ENCODE measurements around the gene FKTN. TPM values are rescaled to one million over a fixed set of nuclear protein-coding genes. Genes with fewer than 3 reads are reported as not detected.
"Not testable (repeated sequence)": the region's sequence is repeated elsewhere in the genome, so short reads cannot be mapped to it uniquely, and the experiment has no call there.

Gene FKTN
- polyA plus RNA-seq (2013, experiment 1 of 2; ENCODE audit: insufficient read length): 11.3 TPM
- polyA plus RNA-seq (2013, experiment 2 of 2; ENCODE audit: insufficient read length): 11.7 TPM

DNA sequence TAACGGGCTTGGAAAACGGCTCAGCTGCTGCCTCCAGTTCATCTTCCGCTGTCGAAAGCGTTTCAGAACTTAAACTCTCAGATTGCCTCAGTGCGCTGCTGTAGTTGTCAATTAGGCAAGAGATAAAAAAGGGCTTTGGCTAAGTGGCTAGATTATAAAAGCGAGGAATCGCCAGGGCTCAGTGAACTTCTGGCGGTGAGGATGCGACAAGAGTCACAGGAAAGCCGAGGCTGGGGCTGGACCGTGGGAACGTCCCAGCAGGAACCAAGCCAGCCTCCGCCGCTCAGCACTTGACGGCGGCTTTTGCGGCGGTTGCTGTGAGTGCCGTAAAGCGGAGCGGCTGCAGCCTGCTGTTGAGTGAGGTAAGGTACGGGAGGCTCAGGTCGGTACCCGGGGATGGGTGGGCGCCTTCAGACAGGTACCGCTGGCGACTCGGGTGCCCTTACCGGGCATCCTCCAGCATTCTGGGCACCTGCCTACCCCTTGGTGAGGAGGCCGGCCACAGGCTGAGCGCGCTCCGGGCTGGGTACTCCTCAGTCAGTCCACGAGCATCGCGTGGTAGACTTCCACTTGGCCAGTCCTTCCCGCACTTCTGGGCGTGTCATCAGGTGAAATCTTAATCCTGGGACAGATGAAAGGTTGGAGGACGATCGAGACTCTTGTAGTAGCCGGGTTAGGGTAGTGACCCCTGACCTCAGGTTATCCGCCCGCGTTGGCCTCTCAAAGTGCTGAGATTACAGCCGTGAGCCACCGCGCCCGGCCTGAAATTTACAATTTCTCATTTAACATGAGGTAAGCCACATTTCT is at the start of gene FKTN:
TSS of gene FKTN (plus strand) at position 328 of the 807 bp plus-strand sequence. CDS start 16,902 bp downstream, outside the sequence.
- DNase-seq: peak; percentile 87

DNA sequence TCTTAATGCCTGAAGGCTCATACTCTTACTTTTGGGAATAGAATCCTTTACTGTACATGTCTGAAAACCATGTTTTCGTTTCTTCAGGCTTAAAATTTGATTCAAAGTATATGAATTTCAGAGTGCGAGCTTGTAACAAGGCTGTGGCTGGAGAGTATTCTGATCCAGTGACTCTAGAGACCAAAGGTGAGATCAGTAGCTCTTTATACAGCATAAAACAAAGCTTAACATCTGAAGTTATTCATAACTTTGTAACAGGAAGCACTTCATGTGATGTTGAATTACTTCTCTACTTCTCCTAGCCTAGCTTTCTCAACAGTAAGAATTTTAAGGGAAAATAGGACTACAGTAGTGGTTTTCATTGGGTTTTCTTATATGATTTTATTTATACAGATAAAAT is 49.4 kb upstream of the FKTN start:
- DNase-seq: no peak

- DNase-seq: peak; percentile 65
Measured at GRCh38 chr9:105510024-105510423, 47.9 kb upstream of the FKTN start.

DNA sequence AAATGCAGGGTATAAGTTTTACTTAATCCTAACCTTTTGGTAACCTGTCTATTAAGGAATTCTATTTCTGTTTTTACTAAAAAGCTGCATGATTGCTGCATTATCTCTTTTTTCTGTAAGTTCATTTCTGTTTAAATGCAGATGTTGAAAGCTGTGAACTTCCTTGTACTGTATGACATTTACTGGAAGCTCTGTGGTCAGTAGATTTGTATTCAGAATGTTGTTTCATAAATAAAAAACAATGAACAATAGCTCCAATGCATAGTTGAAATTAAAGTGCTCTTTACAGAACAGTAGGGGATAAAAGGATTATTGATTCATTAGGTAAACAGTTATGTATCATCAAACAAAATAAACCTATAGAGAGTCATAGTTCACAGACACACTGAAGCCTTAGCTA is 46.5 kb upstream of the FKTN start:
- no peak for DNase-seq

DNA sequence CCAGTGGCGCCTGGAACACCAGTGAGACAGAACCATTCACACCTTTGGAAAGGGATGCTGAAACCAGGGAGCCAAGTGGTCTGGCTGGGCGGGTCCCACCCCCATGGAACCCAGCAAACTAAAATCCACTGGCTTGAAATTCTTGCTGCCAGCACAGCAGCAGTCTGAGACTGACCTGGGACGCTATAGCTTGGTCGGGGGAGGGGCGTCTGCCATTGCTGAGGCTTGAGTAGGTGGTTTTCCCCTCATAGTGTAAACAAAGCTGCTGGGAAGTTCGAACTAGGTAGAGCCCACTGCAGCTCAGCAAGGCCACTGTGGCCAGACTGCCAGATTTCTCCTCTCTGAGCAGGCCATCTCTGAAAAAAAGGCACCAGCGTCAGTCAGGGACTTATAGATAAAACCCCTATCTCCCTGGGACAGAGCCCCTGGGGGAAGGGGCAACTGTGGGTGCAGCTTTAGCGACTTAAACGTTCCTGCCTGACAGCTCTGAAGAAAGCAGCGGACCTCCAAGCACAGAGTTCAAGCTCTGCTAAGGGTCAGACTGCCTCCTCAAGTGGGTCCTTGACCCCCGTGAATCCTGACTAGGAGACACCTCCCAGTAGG is 42.0 kb upstream of the FKTN start:
- no peak for DNase-seq

DNA sequence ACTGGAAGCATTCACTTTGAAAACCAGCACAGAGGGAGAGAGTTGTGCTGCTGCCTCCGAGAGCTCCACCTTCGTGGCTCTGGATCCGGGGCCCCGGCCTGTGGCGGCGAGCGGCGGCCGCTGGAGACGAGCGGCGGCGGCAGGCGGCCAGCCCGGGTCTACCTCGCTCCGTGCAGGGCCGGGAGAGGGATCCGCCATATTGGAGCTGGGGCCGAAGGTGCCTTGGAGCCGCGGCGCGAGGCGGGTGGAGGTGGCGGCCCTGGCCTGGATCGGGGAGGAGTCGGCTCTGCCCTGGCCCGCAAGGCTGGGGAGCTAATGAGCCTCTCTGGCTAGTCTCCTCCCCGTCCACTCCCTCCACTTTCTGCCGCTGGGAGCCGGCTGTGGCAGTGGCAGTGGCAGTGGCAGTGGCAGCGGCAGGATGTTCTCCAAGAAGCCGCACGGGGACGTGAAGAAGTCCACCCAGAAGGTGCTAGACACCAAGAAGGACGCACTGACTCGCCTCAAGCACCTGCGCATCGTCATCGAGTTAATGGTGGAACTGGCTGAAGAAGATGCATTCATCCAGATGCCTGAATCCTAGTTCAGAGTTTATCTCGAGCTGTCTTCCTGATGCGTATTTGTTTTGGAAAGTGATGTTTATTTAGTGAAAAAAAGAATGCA is 38.1 kb upstream of the FKTN start:
- not testable (repeated sequence) for DNase-seq

DNA sequence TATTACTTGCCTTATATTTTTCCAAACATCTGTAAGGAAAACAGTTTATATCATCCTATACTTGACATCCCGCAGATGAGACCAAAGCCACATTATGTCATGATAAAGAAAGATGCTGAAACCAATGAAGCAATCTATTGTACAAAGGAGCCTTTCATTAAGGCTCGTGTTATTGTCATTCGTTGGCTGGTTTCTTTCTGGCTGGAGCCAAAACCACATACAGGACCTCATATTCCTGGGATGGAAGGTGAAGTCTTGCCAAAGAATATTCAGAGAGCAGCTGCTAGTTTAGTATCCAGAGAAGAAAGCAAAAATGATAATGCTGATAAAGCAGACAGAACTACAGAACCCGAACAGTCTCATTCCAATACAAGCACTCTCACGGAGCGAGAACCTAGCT is 36.9 kb upstream of the FKTN start:
- DNase-seq: not testable (repeated sequence)

DNA sequence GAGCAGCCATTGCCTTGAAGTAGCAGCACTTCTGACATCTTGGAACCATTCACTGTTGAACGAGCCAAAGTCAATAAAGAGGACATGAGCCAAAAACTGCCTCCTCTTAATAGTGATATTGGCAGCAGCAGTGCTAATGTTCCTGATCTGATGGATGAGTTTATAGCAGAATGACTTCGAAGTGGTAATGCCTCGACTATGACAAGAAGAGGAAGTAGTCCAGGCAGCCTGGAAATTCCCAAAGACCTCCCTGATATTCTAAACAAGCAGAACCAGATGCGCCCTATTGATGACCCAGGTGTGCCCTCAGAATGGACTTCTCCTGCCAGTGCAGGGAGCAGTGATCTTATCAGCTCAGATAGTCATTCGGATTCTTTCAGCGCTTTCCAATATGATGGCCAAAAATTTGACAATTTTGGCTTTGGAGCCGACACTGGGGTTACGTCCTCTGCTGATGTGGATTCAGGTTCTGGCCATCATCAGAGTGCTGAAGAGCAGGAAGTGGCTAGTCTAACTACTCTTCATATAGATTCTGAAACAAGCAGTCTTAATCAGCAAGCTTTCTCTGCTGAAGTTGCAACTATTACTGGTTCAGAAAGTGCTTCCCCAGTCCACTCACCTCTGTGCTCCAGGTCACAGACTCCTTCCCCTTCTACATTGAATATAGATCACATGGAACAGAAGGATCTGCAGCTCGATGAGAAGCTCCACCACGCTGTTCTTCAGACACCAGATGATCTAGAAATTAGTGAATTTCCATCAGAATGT is 35.1 kb upstream of the FKTN start:
- DNase-seq: not testable (repeated sequence)

- DNase-seq: no peak
Measured at GRCh38 chr9:105531530-105531929, 26.4 kb upstream of the FKTN start.

GRCh38 chr9:105535920-105536668 is 21.8 kb upstream of the FKTN start:
- peak; percentile 71 for DNase-seq

DNA sequence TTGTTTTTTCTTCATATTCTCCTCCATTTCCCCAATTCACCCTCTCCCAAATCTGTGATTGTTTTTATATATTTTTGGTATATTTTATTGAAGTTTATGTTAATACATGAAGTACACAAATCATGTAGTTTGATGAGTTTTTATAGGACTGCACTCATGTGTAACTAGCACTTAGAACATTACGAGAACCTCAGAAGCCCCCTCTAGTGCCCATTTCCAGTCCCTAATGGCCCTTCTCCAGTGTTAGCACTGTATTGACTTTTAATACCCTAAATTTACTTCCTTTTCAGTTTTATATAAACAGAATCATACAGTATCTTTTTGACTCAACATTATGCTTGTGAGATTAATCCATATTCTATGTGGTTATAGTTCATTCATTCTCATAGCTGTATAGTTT is 18.5 kb upstream of the FKTN start:
- DNase-seq: no peak

DNA sequence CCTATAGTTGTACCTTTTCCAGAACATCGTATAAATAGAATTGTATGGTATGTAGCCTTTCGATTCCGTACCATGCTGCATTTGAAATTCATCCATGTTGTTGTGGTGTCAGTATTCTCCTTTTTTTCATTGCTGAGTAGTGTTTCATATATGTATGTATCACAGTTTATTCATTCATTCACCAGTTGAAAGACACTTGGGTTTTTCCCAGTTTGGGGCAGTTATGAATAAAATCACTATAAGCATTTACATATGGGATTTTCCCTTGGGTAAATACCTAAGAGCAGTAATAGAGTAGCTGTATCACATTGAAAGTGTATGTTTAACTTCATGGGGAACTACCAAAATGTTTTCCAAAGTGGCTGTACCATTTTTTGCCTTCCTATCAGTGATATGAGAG is 16.1 kb upstream of the FKTN start:
- no peak for DNase-seq

DNA sequence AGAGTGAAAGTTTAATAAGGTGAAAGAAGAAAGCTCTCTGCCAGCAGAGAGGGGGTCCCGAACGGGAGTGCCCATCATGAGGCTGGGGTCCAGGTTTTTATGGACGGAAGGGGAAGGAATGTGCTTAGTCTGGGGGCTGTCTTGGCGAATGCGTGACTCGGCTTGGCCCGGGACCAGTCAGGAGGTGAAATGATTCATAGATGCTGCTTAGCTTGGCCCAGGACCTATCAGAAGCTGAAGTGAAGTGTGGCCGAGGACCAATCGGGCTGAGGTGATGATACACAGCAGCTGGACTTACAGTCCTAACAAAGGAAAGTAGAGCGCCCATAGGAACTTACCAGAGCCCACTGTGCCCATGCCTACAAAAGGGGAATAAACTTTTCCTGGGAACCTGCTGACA is 3.9 kb upstream of the FKTN start:
- DNase-seq: no peak

- DNase-seq: no peak
Measured at GRCh38 chr9:105572455-105572854, 14.5 kb downstream of the FKTN start.

- DNase-seq: not testable (repeated sequence)
Measured at GRCh38 chr9:105579952-105580351, 22.0 kb downstream of the FKTN start.

GRCh38 chr9:105581550-105581949 is 23.6 kb downstream of the FKTN start:
- DNase-seq: not testable (repeated sequence)

- DNase-seq: no peak
Measured at GRCh38 chr9:105593145-105593544, 35.2 kb downstream of the FKTN start.

- peak; percentile 47 for DNase-seq
Measured at GRCh38 chr9:105608721-105609598, 51.0 kb downstream of the FKTN start.

- no peak for DNase-seq
Measured at GRCh38 chr9:105621001-105621400, 63.1 kb downstream of the FKTN start.

DNA sequence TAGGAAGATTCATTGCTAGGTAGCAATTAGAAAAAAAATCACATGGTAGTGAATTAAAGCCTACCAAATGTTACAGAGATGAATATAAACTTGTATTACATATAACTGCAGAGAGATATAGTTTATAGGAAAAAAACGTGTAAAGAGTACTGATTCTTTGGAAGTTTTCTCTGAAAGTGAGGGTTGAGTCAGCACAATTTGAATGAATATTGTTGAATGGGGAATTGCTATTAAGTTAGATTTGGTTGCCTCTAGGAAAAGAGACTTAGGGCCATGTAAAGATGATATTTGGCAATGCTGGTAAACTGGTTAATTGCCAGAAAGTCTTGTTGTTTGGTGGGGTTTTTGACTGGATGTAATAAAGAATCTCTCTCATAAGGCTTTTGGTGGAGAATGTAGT is 67.2 kb downstream of the FKTN start:
- no peak for DNase-seq

DNA sequence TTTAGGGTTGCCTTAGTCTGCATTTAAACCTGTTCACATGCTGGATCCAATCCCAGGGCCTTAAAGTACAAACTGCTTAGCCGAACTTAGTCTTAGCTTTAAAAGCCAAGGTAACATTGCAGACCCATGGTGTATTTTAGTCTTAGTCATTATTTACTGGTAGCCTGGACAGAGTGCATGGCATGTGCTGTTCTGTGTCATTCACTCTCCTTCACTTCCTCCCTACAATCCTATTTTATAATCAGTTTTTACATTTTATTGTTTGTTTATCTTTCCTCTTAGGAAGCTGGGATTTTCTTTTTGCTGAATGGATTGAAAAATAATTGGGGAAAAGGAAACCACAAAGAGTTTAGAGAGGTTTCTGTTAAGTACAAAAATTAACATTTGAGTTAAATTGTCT is 74.9 kb downstream of the FKTN start:
- DNase-seq: no peak

All from fibroblast of skin of back (primary cell).